Measurements from ENCODE around the gene COL23A1.

DNA sequence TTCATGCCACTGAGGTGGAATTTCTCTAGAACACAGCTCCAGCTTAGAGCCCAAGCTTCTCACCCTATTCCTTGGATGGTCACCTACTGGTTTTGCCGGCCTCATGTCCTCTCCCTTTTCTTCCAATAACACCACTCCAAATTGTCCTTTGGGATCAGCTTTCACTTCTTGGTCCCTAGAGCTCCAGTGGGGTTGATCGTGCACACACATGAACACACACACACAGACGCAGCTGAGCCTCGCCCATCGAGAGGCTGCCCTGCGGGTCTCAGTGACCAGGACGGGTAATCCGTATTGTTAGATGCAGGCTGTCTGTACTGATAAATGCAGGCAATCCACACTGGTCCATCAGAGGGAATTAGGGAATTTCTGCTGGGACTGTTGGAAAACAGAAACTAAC lies 6.9 kb downstream of the COL23A1 start:
- TF ChIP-seq GATA3 (IDR thresholded peaks at IDR 0.05; ENCODE audit: low read depth, low read length) (no peak), GATA2 (IDR thresholded peaks at IDR 0.05; ENCODE audit: low read depth, low read length) (no peak)

Data from SH-SY5Y (cell line).